ENCODE results near the gene MAPK10.

DNA sequence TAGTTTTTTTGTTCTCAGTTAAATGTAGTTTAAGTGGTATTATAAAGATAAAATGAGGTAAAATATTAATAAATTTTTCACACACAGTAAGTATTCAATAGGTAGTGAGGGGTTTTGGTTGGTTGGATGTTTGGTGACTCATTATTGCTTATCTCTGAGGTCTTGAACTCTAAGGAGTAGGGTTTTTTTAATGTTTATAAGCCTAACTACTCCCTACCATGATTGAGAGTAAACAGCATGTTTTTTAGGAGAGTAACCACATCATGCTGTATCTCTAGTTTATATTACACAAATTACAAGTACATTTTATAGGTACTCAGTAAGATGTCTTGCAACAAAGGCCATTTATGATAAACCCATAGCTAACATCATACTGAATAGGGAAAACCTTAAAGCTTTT, 181.6 kb downstream of the MAPK10 start:
- TF ChIP-seq, protein P1, sequence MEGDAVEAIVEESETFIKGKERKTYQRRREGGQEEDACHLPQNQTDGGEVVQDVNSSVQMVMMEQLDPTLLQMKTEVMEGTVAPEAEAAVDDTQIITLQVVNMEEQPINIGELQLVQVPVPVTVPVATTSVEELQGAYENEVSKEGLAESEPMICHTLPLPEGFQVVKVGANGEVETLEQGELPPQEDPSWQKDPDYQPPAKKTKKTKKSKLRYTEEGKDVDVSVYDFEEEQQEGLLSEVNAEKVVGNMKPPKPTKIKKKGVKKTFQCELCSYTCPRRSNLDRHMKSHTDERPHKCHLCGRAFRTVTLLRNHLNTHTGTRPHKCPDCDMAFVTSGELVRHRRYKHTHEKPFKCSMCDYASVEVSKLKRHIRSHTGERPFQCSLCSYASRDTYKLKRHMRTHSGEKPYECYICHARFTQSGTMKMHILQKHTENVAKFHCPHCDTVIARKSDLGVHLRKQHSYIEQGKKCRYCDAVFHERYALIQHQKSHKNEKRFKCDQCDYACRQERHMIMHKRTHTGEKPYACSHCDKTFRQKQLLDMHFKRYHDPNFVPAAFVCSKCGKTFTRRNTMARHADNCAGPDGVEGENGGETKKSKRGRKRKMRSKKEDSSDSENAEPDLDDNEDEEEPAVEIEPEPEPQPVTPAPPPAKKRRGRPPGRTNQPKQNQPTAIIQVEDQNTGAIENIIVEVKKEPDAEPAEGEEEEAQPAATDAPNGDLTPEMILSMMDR (conservative IDR thresholded peaks at IDR 0.05; ENCODE audit: low read length): no peak
- TF ChIP-seq EZH2phosphoT487 (IDR thresholded peaks at IDR 0.05; ENCODE audit: borderline replicate concordance, low read depth, low read length): no peak
